Mononuclear cell (primary cell): ENCODE data around the gene C21orf58. TPM values are rescaled to one million over a fixed set of nuclear protein-coding genes. Genes with fewer than 3 reads are reported as not detected.

Experiments
- total RNA-seq: library from RNA; depleted of rRNA; stranded (reverse); fragments of >200 nt; gene quantifications from one replicate; pipeline ENCODE4 v1.2.3, GENCODE V29; 2012

Gene C21orf58
- total RNA-seq, 1 donor, result 1.0 TPM

Other genes with a start within 250 kb of the C21orf58 start
- 12.6 TPM for gene COL6A2, start 225.8 kb downstream of the C21orf58 start, total RNA-seq
- gene FTCD, start 168.3 kb downstream of the C21orf58 start, total RNA-seq, result 0.10 TPM
- 1.7 TPM for gene SPATC1L, start 139.4 kb downstream of the C21orf58 start, total RNA-seq
- 9.6 TPM for gene LSS, start 95.1 kb downstream of the C21orf58 start, total RNA-seq
- 38.8 TPM for gene MCM3AP, start 38.3 kb downstream of the C21orf58 start, total RNA-seq
- gene YBEY, start 37.5 kb downstream of the C21orf58 start, total RNA-seq, result 19.7 TPM
- 27.9 TPM for gene PCNT, start 286 bp upstream of the C21orf58 start, total RNA-seq
- gene DIP2A, start 135.0 kb upstream of the C21orf58 start, total RNA-seq, result 43.9 TPM